ENCODE results near the gene C19orf44.

C19orf44 gene

DNA sequence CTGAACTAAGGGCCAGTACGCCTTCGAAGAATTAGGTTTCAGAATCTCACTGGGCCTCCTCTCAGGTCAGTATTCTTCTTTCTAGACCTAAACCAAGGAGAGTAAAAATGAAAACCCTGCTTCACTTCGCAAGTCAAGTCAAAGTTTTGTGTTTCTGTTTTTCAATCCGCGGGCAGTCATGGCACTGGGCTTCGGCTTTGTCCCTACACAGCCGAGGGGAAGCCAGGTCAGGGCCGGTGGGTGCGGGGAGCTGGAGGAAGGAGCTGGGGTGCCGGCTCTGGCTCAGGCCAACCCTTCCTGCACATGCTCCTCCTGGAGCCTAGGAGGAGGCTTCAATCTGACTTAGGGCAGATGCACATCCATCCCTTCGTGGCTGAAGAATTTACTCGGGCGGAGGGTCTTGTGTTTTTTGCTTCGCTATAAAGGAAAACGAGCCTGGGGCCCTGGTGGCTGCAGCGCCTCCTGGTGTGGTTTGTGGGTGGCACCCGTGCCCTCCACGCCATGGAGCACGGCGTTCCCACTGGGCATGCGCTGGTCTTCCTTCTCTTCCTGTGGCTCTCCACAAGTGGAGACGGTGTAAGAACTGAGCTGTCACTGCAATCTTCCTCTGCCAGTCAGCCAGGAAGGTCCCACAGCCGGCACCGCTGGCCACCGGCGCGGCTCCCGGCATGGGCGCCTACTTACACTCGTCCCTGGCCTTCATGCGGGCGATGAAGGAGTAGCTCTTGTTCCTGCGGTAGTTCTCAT is 22.5 kb downstream of the C19orf44 start:
- Histone ChIP-seq H3K36me3 (ENCODE audit: control insufficient read depth, insufficient read depth, low read length) (peaks cover 71% of the 10 kb centered on the region), H3K9me3 (ENCODE audit: control insufficient read depth, insufficient read depth, low read length) (no peaks in the 10 kb centered on the region), H3K4me1 (ENCODE audit: control insufficient read depth, insufficient read depth, low read length) (no peaks in the 10 kb centered on the region), H3K27ac (ENCODE audit: low read depth, low read length) (no peak overlapping the region), H3K27me3 (ENCODE audit: control insufficient read depth, insufficient read depth, low read length) (no peaks in the 10 kb centered on the region), H3K4me3 (ENCODE audit: low read depth, low read length) (no peak overlapping the region), H3K9ac (ENCODE audit: low read depth, low read length) (no peak overlapping the region)

DNA sequence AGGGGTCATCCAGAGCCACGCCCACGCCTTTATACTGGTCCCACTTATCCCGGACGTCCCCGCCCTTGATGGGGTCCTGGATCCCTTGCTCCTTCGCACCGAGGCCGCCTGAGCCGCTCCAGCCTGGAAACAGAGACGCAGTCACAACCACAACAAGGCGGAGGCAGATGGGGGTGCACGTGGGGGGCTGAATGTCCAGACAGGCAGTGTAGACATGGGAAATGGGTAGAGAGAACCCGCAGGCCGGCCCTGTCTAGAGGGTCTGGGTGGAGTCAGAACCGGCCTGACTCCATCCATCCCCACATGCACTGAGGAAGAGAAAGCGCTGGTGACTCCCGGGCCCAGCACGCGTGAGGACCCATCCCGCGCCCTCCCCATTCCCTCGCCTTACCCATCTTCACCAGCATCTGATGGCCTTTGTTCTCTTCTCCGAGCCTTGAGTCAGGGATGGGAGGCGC is 23.1 kb downstream of the C19orf44 start:
- no peaks in the 10 kb centered on the region for H3K4me1 ChIP-seq (ENCODE audit: control insufficient read depth, insufficient read depth, low read length)
- H3K4me3 ChIP-seq (ENCODE audit: low read depth, low read length), result no peak overlapping the region
- no peak overlapping the region for H3K9ac ChIP-seq (ENCODE audit: low read depth, low read length)
- H3K36me3 ChIP-seq (ENCODE audit: control insufficient read depth, insufficient read depth, low read length), result peaks cover 77% of the 10 kb centered on the region
- no peak overlapping the region for H3K27ac ChIP-seq (ENCODE audit: low read depth, low read length)
- H3K27me3 ChIP-seq (ENCODE audit: control insufficient read depth, insufficient read depth, low read length), result no peaks in the 10 kb centered on the region
- no peaks in the 10 kb centered on the region for H3K9me3 ChIP-seq (ENCODE audit: control insufficient read depth, insufficient read depth, low read length)

DNA sequence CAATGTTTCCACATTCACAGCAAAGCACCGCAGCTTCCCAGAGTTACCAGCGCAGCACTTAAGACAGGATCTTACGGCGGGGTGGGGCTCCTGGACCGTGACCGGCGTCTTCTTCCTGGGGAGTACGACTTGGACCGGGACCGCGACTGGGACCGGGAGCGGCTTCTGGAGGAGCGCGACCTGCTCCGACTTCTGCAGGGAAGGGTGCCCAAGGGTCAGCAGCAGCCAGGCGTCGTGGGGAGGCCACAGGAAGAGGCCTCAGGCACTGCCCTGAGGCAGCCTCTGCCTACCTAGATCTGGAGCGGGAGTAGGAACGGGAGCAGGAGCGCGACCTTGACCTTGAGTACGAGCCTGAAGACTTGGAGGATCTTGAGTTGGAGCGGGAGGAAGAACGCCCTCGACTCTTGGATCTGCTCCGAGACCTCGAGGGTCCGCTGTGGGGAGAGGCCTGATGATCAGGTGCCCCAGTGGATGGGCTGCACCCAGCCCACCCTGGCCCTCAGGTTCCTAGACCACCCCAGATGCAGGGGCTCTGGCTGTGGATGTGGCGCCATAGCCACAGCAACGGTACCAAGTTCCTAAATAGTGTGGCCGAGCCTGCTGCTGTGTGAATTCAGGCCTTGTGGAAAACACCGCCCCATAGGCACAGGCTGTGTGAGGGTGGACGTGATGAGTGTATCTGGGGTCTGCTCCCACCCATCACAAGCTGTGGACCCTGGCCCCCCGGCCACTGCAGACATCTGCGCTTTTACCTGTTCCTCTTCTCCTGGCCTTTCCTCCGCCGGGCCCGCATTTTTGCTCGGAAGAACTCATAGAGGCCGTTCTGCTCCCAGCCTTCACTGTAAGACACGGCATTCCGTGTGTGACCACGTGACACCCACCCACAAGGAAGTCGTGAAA is 24.1 kb downstream of the C19orf44 start:
- no peaks in the 10 kb centered on the region for H3K9me3 ChIP-seq (ENCODE audit: control insufficient read depth, insufficient read depth, low read length)
- peaks cover 88% of the 10 kb centered on the region for H3K36me3 ChIP-seq (ENCODE audit: control insufficient read depth, insufficient read depth, low read length)
- H3K9ac ChIP-seq (ENCODE audit: low read depth, low read length), result no peak overlapping the region
- no peaks in the 10 kb centered on the region for H3K4me1 ChIP-seq (ENCODE audit: control insufficient read depth, insufficient read depth, low read length)
- no peak overlapping the region for H3K4me3 ChIP-seq (ENCODE audit: low read depth, low read length)
- H3K27me3 ChIP-seq (ENCODE audit: control insufficient read depth, insufficient read depth, low read length), result no peaks in the 10 kb centered on the region
- H3K27ac ChIP-seq (ENCODE audit: low read depth, low read length), result no peak overlapping the region

DNA sequence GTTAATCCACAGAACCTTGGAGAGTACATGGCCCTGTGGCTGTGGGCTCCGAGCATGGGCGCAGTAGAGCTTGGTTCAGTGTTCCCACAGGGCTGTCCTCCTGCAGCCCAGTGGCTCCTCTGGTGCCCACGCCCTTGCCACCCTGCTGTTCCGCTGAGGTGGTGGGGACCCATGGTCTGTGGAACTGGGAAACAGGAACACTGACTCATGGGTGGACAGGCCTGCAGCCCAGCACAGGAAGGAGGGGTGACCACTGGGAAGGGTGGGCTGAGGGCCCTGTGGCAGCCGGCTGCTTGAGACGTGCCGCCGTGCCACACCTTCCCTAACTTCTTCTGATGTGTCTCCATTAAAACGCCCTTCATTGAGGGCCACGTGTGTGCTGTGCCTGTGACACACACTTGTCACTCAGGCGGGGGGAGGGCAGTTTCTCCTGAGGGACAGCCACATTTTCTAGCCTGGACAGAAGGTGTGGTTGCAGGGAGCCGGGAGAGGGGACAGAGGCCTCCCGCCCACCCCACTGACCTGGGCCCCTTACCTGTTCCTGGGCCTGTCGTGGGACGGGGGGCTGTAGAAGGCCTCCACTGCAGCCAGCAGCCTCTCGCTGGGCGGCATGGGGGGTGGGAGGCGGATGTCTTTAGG is 24.9 kb downstream of the C19orf44 start:
- Histone ChIP-seq H3K4me3 (ENCODE audit: low read depth, low read length) (no peak overlapping the region), H3K9me3 (ENCODE audit: control insufficient read depth, insufficient read depth, low read length) (no peaks in the 10 kb centered on the region), H3K36me3 (ENCODE audit: control insufficient read depth, insufficient read depth, low read length) (peaks cover 95% of the 10 kb centered on the region), H3K9ac (ENCODE audit: low read depth, low read length) (no peak overlapping the region), H3K27me3 (ENCODE audit: control insufficient read depth, insufficient read depth, low read length) (no peaks in the 10 kb centered on the region), H3K27ac (ENCODE audit: low read depth, low read length) (no peak overlapping the region), H3K4me1 (ENCODE audit: control insufficient read depth, insufficient read depth, low read length) (no peaks in the 10 kb centered on the region)

DNA sequence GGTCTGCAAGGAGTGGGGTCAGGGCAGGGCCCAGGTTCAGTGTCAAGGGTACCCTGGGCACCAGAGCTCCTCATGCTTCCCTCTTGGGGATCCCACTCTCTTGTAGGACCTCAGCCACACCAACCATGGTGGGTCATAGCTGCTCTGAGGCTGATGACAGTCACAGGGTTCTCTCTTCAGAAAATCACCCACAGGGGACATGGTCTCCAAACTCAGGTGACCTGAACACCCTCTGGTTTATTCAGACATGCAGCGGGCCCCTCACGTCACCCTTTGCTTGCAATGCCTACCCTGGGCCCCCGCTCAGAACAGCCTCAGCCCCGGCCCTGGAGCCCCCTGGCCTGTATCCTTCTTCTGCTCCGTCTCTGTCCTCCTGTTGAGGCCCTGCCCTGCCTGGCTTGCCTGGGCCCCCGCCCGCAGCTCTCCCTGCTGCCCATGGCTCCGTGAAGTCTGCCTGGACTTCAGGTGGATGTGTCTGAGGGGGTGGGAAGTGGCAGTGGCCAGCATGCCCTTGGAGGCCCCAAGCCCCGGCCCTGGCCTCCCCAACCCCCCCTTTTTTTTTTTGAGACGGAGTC is 25.6 kb downstream of the C19orf44 start:
- H3K4me1 ChIP-seq (ENCODE audit: control insufficient read depth, insufficient read depth, low read length), result no peaks in the 10 kb centered on the region
- H3K27ac ChIP-seq (ENCODE audit: low read depth, low read length), result no peak overlapping the region
- H3K9me3 ChIP-seq (ENCODE audit: control insufficient read depth, insufficient read depth, low read length), result no peaks in the 10 kb centered on the region
- peaks cover 97% of the 10 kb centered on the region for H3K36me3 ChIP-seq (ENCODE audit: control insufficient read depth, insufficient read depth, low read length)
- H3K27me3 ChIP-seq (ENCODE audit: control insufficient read depth, insufficient read depth, low read length), result no peaks in the 10 kb centered on the region
- no peak overlapping the region for H3K4me3 ChIP-seq (ENCODE audit: low read depth, low read length)
- H3K9ac ChIP-seq (ENCODE audit: low read depth, low read length), result no peak overlapping the region

DNA sequence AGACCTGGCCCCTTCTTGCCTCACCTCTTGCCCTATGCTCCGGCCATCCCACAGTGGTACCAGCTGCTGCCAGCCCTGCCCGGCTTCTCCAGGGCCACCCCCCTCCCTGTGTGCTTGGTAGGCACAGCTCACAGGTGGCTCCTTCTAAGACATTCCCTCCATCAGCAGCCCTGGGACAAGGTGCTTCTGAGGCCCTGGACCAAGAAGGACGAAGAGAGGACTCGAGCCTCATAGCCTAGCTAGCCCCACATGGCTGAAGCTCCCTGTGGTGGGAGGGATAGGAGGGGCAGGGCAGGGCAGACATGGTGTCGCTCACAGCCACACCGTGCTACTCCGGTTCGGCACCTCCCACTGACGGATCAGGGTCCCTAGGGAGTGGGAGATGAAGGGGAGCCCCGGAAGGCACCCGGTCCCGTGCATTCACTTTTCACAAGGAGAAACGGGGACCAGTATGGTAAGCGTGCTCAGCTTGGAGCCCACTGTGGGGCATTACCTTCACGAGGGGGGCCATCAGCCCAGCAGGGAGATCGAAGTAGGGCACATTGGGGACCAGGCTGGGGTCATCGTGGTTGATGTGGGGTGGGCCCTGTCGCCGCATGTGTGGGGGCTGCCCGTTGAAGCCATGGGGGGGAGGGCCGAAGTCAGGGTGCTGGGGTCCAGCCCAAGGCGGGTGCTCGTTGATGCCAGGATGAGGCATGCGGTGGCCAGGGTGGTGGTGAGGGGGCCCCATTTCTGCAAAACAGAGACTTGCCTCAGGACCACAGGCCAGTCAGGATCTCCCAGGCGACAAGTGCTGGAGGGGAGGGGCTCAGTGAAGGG is 26.6 kb downstream of the C19orf44 start:
- Histone ChIP-seq H3K4me3 (ENCODE audit: low read depth, low read length) (no peak overlapping the region), H3K4me1 (ENCODE audit: control insufficient read depth, insufficient read depth, low read length) (no peaks in the 10 kb centered on the region), H3K9ac (ENCODE audit: low read depth, low read length) (no peak overlapping the region), H3K36me3 (ENCODE audit: control insufficient read depth, insufficient read depth, low read length) (peaks cover 97% of the 10 kb centered on the region), H3K9me3 (ENCODE audit: control insufficient read depth, insufficient read depth, low read length) (no peaks in the 10 kb centered on the region), H3K27ac (ENCODE audit: low read depth, low read length) (no peak overlapping the region), H3K27me3 (ENCODE audit: control insufficient read depth, insufficient read depth, low read length) (no peaks in the 10 kb centered on the region)

DNA sequence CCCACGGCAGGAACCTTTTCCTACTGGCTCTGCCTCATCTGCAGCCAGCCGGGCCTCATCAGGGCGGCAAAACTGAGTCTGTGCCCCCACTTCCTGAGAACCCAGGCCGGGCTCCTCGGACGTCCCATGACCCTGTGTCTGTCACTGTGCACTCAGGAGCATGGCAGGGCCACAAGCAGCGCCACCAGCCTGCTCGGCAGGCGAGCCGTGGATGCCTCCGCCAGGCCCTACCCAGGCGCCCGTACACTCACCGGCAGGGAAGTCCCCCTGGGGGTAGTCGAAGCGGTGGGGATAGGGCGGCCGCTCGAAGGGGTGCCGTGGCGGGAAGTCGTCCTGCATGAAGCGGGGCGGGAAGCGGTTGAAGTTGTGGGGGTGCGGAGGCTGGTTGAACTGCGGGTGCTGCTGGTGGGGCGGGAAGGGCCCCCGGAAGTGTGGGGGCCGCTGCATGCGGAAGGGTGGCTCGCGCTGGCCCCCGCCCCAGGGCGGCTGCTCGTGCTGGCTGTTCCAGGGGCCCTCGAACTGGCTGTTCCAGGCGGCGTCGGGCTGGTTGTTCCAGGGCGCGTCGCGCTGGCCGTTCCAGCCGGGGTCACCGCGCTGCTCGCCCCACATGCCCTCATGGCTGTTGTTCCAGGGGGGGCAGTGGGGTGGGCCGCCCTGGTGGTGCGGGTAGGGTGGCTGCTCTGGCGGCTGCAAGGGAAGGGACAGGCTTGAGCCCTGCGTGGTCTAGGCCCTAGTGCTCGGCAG is 29.0 kb downstream of the C19orf44 start:
- no peak overlapping the region for H3K9ac ChIP-seq (ENCODE audit: low read depth, low read length)
- no peaks in the 10 kb centered on the region for H3K4me1 ChIP-seq (ENCODE audit: control insufficient read depth, insufficient read depth, low read length)
- no peaks in the 10 kb centered on the region for H3K9me3 ChIP-seq (ENCODE audit: control insufficient read depth, insufficient read depth, low read length)
- no peaks in the 10 kb centered on the region for H3K27me3 ChIP-seq (ENCODE audit: control insufficient read depth, insufficient read depth, low read length)
- no peak overlapping the region for H3K27ac ChIP-seq (ENCODE audit: low read depth, low read length)
- H3K4me3 ChIP-seq (ENCODE audit: low read depth, low read length), result no peak overlapping the region
- peaks cover 97% of the 10 kb centered on the region for H3K36me3 ChIP-seq (ENCODE audit: control insufficient read depth, insufficient read depth, low read length)

DNA sequence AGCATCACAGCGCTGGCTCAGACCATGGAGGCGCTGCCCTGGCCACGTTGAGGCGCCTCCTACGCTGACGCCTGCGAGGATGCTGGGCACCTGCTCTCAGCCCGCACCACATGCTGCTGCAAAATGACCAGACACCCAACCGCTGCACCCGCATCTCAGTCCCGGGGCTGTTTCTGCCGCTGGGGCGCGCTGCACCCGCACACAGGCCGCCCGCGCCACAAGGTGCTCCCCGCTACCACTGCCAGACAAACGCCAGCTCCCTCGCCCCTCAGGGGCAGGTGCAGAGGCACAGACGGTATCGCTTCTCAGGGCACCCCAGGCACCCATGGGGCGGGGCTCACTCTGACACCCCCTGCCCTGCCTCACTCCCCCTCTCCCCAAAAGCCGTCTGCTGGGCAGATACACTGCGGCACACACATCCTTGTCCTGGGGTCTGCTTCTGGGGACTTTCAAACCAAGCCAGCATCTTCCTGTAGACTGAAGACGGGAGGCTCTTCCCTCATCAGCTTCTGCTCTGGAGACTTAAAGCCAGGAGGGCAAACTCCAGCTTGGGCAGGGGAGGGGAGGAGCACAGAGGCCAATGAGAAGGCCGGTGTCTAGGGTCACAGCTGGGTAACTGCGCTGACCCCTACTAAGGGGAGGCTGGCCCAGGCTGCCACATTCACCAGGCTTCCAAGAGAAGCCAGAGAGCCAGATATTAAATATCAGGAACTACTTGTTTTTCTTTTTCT is 29.7 kb downstream of the C19orf44 start:
- peaks cover 97% of the 10 kb centered on the region for H3K36me3 ChIP-seq (ENCODE audit: control insufficient read depth, insufficient read depth, low read length)
- H3K27ac ChIP-seq (ENCODE audit: low read depth, low read length), result no peak overlapping the region
- H3K9me3 ChIP-seq (ENCODE audit: control insufficient read depth, insufficient read depth, low read length), result no peaks in the 10 kb centered on the region
- no peak overlapping the region for H3K9ac ChIP-seq (ENCODE audit: low read depth, low read length)
- no peaks in the 10 kb centered on the region for H3K27me3 ChIP-seq (ENCODE audit: control insufficient read depth, insufficient read depth, low read length)
- H3K4me3 ChIP-seq (ENCODE audit: low read depth, low read length), result no peak overlapping the region
- H3K4me1 ChIP-seq (ENCODE audit: control insufficient read depth, insufficient read depth, low read length), result no peaks in the 10 kb centered on the region

DNA sequence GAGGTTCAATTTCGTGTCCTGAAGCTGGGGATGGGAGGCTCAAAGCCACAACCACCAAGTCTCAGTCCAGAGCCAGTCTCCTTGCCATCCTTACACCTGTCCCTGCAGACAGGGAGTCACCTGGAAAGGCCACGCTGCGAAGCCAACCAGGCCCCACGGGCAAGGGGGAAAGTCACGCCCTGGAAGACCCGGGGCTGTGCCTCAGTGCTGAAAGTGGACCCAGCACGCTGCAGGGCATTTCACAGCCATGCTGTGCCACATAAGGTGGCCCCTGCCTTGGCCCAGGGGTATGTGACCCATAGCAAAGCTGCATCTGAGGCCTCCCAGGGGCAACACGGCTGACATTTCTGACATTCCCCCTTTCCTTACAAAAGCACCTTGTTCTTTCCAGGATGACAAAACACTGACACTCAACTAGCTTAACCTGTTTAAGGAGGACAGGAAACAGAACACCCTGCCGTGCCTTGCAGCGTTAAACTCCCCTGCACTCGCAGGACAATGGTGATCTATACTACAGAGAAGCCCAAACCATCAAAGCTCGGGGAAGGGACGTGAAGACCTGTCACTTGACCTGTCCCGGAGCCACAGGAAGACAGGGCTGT is 31.2 kb downstream of the C19orf44 start:
- no peaks in the 10 kb centered on the region for H3K27me3 ChIP-seq (ENCODE audit: control insufficient read depth, insufficient read depth, low read length)
- H3K4me1 ChIP-seq (ENCODE audit: control insufficient read depth, insufficient read depth, low read length), result no peaks in the 10 kb centered on the region
- H3K27ac ChIP-seq (ENCODE audit: low read depth, low read length), result no peak overlapping the region
- H3K9me3 ChIP-seq (ENCODE audit: control insufficient read depth, insufficient read depth, low read length), result no peaks in the 10 kb centered on the region
- H3K36me3 ChIP-seq (ENCODE audit: control insufficient read depth, insufficient read depth, low read length), result peaks cover 99% of the 10 kb centered on the region
- no peak overlapping the region for H3K9ac ChIP-seq (ENCODE audit: low read depth, low read length)
- H3K4me3 ChIP-seq (ENCODE audit: low read depth, low read length), result no peak overlapping the region

Measured in HUES48 (cell line).